Medulla oblongata (tissue), 1 donor: Measurements from ENCODE around the gene PLCG2.
A peak's percentile ranks its signal among the peaks of the same experiment; 100 is the strongest.
"Not testable (repeated sequence)": the region's sequence is repeated elsewhere in the genome, so short reads cannot be mapped to it uniquely, and the experiment has no call there.

Experiments
- DNase-seq: peaks from one replicate; pipeline ENCODE4 v3.0.0-alpha.2; 2015; ENCODE audit errors: extremely low spot score

The PLCG2 gene

GRCh38 chr16:81938326-81939163, 159.5 kb downstream of the PLCG2 start:
- DNase-seq = no peak

GRCh38 chr16:81939164-81940056, 160.3 kb downstream of the PLCG2 start:
- no peak for DNase-seq

GRCh38 chr16:81940781-81941560, 161.9 kb downstream of the PLCG2 start:
- DNase-seq = peak; percentile 9

- DNase-seq = no peak
These were observed 163.0 kb downstream of the PLCG2 start for GRCh38 chr16:81942007-81942601.

- DNase-seq = no peak
These were observed 166.6 kb downstream of the PLCG2 start for GRCh38 chr16:81945665-81946064.

- no peak for DNase-seq
These were observed 167.1 kb downstream of the PLCG2 start for GRCh38 chr16:81946206-81946605.

- DNase-seq = no peak
These were observed 172.5 kb downstream of the PLCG2 start for GRCh38 chr16:81951564-81951963.

- no peak for DNase-seq
These were observed 177.3 kb downstream of the PLCG2 start for GRCh38 chr16:81956213-81956948.

GRCh38 chr16:81964808-81965207, 185.7 kb downstream of the PLCG2 start:
- no peak for DNase-seq

GRCh38 chr16:81967358-81967757, 188.3 kb downstream of the PLCG2 start:
- DNase-seq = no peak

- no peak for DNase-seq
These were observed 192.8 kb downstream of the PLCG2 start for GRCh38 chr16:81971853-81972252.

- DNase-seq = no peak
These were observed 194.6 kb downstream of the PLCG2 start for GRCh38 chr16:81973737-81974136.

GRCh38 chr16:81975637-81976036, 196.5 kb downstream of the PLCG2 start:
- no peak for DNase-seq

- not testable (repeated sequence) for DNase-seq
These were observed 198.3 kb downstream of the PLCG2 start for GRCh38 chr16:81977335-81977942.

GRCh38 chr16:81987121-81987520, 208.0 kb downstream of the PLCG2 start:
- no peak for DNase-seq

GRCh38 chr16:81987706-81988105, 208.6 kb downstream of the PLCG2 start:
- DNase-seq = no peak

- DNase-seq = peak; percentile 47
These were observed 213.8 kb downstream of the PLCG2 start for GRCh38 chr16:81992859-81993258.

- DNase-seq = no peak
These were observed 215.4 kb downstream of the PLCG2 start for GRCh38 chr16:81994485-81994884.

- no peak for DNase-seq
These were observed 216.6 kb downstream of the PLCG2 start for GRCh38 chr16:81995651-81996050.
